ENCODE measurements around the gene HECTD3. TPM values are rescaled to one million over a fixed set of nuclear protein-coding genes. Genes with fewer than 3 reads are reported as not detected.

The HECTD3 gene
- total and polyA plus RNA-seq, 8 donors: 15.6 to 104 (median 28.8) TPM

DNA sequence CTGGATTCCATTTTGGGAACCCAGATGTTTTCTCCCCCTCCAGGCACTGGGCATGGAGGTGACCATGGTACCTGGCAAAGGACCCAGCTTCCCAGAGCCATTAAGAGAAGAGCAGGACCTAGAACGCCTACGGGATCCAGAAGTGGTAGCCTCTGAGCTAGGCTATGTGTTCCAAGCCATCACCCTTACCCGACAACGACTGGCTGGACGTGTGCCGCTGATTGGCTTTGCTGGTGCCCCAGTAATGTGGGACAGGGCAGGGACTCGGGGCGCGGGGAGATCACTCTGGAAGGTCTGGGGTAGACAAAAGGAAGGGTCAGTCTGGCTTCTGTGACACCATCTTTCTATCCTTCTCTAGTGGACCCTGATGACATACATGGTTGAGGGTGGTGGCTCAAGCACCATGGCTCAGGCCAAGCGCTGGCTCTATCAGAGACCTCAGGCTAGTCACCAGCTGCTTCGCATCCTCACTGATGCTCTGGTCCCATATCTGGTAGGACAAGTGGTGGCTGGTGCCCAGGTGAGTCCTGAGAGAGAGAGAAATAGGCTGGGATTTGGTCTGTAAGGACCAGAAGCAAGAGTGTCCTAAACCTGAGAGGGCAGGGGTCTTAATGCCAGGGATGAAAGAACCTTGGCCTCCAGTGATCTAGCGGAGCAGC lies 2.6 kb upstream of the HECTD3 start:
- H3K27me3 ChIP-seq: no peaks in the 10 kb centered on the region
- no peak for DNase-seq
- no peak for TF ChIP-seq POLR2AphosphoS5 (IDR thresholded peaks at IDR 0.05)
- no peak for TF ChIP-seq POLR2A (IDR thresholded peaks at IDR 0.05)
- TF ChIP-seq EP300 (IDR thresholded peaks at IDR 0.05): no peak
- TF ChIP-seq, protein P1, sequence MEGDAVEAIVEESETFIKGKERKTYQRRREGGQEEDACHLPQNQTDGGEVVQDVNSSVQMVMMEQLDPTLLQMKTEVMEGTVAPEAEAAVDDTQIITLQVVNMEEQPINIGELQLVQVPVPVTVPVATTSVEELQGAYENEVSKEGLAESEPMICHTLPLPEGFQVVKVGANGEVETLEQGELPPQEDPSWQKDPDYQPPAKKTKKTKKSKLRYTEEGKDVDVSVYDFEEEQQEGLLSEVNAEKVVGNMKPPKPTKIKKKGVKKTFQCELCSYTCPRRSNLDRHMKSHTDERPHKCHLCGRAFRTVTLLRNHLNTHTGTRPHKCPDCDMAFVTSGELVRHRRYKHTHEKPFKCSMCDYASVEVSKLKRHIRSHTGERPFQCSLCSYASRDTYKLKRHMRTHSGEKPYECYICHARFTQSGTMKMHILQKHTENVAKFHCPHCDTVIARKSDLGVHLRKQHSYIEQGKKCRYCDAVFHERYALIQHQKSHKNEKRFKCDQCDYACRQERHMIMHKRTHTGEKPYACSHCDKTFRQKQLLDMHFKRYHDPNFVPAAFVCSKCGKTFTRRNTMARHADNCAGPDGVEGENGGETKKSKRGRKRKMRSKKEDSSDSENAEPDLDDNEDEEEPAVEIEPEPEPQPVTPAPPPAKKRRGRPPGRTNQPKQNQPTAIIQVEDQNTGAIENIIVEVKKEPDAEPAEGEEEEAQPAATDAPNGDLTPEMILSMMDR (IDR thresholded peaks at IDR 0.05): no peak
- H3K36me3 ChIP-seq: peaks cover 12 to 34% (median 30%) of the 10 kb centered on the region in 4 donors
- H3K4me1 ChIP-seq: peaks cover 30 to 57% (median 55%) of the 10 kb centered on the region in 4 donors
- WGBS, 5 donors: 79 to 88% (median 86%) methylated on average over 11 to 12 of the region's 12 CpGs
- intact Hi-C loops (cut with DNase I; ENCODE audit: low total_unique reads): loop anchor here (10.0 kb wide), 1 partner anchor 481 kb away; the partner anchor contains the start of gene TESK2
- H3K27ac ChIP-seq: peak overlapping the region in 2 of 5 donors; percentile 2 to 84
- peak overlapping the region in 1 of 4 donors; percentile 92 for H3K4me3 ChIP-seq
- no peaks in the 10 kb centered on the region for H3K9me3 ChIP-seq

DNA sequence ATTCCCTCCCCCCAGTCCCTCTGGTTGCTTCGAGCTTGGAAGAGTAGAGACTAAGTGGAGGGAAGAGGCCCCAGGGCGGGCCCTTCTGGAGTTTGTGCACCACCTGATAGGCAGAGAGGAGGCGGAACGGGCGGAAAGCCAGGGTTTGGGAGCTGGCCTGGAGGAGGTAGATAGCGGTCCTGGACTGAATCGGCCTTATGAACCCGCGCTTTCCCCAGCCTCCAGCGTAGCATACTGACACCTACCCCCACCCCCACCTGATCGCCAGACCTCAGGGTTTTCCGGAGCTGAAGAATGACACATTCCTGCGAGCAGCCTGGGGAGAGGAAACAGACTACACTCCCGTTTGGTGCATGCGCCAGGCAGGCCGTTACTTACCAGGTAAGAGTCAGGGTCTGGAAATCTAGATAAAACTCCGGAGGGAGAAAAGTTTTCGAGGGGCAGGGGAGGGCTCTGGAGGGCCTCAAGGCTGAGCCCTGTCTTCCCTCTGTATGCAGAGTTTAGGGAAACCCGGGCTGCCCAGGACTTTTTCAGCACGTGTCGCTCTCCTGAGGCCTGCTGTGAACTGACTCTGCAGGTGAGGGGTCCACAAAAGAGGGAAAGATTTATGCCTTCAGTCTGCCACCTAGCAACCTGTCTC lies 1.6 kb upstream of the HECTD3 start:
- Histone ChIP-seq H3K27me3 (no peaks in the 10 kb centered on the region), H3K4me3 (peak overlapping the region; percentile 92 to 100 (median 98)), H3K36me3 (peaks cover 21 to 43% (median 40%) of the 10 kb centered on the region in 4 donors), H3K4me1 (peaks cover 30 to 58% (median 54%) of the 10 kb centered on the region in 4 donors), H3K9me3 (no peaks in the 10 kb centered on the region), H3K27ac (peak overlapping the region; percentile 70 to 88 (median 86))
- 7 to 11% (median 9%) methylated on average over 20 to 21 of the region's 21 CpGs for WGBS, 5 donors
- intact Hi-C loops (cut with DNase I; ENCODE audit: low total_unique reads): loop anchor here (10.0 kb wide), 1 partner anchor 482 kb away; the partner anchor contains the start of gene TESK2
- TF ChIP-seq, protein P1 (IDR thresholded peaks at IDR 0.05): no peak
- TF ChIP-seq POLR2A (IDR thresholded peaks at IDR 0.05): no peak
- TF ChIP-seq EP300 (IDR thresholded peaks at IDR 0.05): no peak
- no peak for TF ChIP-seq POLR2AphosphoS5 (IDR thresholded peaks at IDR 0.05)
- peak; percentile 81 to 82 for DNase-seq

DNA sequence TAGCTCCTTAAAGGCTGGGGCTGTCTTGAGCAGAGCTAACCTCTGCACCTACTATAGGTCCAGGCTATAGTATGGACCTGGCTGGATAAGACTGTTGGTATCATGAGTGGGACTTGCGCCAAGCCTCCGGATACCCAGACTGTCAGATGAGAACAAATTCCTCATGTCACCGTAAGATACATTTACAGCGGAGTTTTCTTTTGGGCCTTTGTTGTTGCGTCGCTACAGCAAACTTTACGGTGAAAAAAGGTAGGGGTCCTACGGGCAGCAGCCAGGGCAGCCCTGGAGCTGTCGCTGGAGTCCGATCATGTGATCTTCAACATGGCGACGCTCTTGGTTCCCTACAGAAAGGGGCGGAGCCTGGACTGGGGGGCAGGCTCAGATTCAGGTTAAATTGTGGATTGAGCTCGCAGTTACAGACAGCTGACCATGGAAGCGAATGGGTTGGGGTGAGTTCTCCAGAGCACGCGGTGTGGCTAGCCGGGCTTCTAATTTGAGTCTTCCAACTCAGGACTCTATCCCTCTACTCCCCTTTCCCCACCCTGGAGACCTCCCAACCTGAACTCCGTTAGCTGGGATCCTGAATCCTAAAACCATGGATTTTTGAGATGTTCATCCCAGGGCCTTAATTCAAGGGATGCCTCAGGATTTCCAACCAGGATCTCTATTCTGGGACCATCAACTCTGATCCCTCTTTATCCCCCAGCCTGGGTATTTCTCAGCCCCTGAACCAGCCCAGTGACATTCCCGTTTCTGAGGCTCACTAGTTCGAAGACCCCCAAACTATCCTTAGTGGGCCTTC lies 914 bp upstream of the HECTD3 start, which contains the start of gene UROD:
TSS of gene UROD (plus strand) at position 418 of the 802 bp plus-strand sequence. CDS start at position 430, 12 bp downstream.
- peaks cover 30 to 58% (median 54%) of the 10 kb centered on the region in 4 donors for H3K4me1 ChIP-seq
- 0 to 1% (median 1%) methylated on average over 21 of the region's 21 CpGs for WGBS, 5 donors
- DNase-seq: peak; percentile 90 to 98
- TF ChIP-seq POLR2AphosphoS5 (IDR thresholded peaks at IDR 0.05) (peak; percentile 66 to 93 (median 86)), EP300 (IDR thresholded peaks at IDR 0.05) (no peak), POLR2A (IDR thresholded peaks at IDR 0.05) (no peak)
- TF ChIP-seq, protein P1 (IDR thresholded peaks at IDR 0.05): peak in 1 of 7 experiments; percentile 21
- H3K4me3 ChIP-seq: peak within 1 kb of the TSS; percentile 92 to 100 (median 98)
- H3K27me3 ChIP-seq: no peaks in the 10 kb centered on the region
- peaks cover 29 to 50% (median 47%) of the 10 kb centered on the region in 4 donors for H3K36me3 ChIP-seq
- intact Hi-C loops (cut with DNase I; ENCODE audit: low total_unique reads): loop anchor here (10.0 kb wide), 1 partner anchor 483 kb away; the partner anchor contains the start of gene TESK2
- H3K9me3 ChIP-seq: no peaks in the 10 kb centered on the region
- peak within 1 kb of the TSS; percentile 84 to 89 (median 87) for H3K27ac ChIP-seq

Data from stomach (tissue), 9 donors.